VCaP (cell line): ENCODE measurements around the gene SLC26A6.

Source experiments
- H3K27ac ChIP-seq: fragments of 450-650 bp; 2 replicates; pipeline ENCODE4 v1.5.1; 2017
- CTCF ChIP-seq: fragments of 450-650 bp; conservative IDR thresholded peaks from 2 replicates; pipeline ENCODE4 v1.5.1; 2017; ENCODE audit warnings: mild to moderate bottlenecking, moderate library complexity

The SLC26A6 gene

GRCh38 chr3:48599509-48600285, 35.6 kb downstream of the SLC26A6 start:
- no peak for TF ChIP-seq CTCF
- H3K27ac ChIP-seq: no peak overlapping the region

- TF ChIP-seq CTCF: no peak
- H3K27ac ChIP-seq: no peak overlapping the region
These were observed 36.2 kb downstream of the SLC26A6 start for GRCh38 chr3:48599077-48599501.

GRCh38 chr3:48598323-48599076, 36.8 kb downstream of the SLC26A6 start:
- TF ChIP-seq CTCF: no peak

GRCh38 chr3:48597408-48597800, 37.9 kb downstream of the SLC26A6 start:
- no peak for TF ChIP-seq CTCF
- H3K27ac ChIP-seq: no peak overlapping the region

More at GRCh38 chr3:48598323-48599076, 36.8 kb downstream of the SLC26A6 start:
- H3K27ac ChIP-seq: no peak overlapping the region

GRCh38 chr3:48596676-48597407, 38.4 kb downstream of the SLC26A6 start:
- TF ChIP-seq CTCF: no peak
- no peak overlapping the region for H3K27ac ChIP-seq

- H3K27ac ChIP-seq: no peak overlapping the region
These were observed 39.1 kb downstream of the SLC26A6 start for GRCh38 chr3:48596157-48596556.

More at GRCh38 chr3:48596157-48596556, 39.1 kb downstream of the SLC26A6 start:
- TF ChIP-seq CTCF: no peak
